Keratinocyte (primary cell): ENCODE measurements around the gene ANKRD31. TPM values are rescaled to one million over a fixed set of nuclear protein-coding genes. Genes with fewer than 3 reads are reported as not detected.
"Not testable (repeated sequence)": the region's sequence is repeated elsewhere in the genome, so short reads cannot be mapped to it uniquely, and the experiment has no call there.

Experiments
- DNase-seq: peaks from one replicate; pipeline ENCODE4 v3.0.0-alpha.2; 2011; ENCODE audit warnings: low read depth, missing footprints, low spot score
- FAIRE-seq: peaks from 2 replicates; lab custom pipeline; 2011; peaks lifted over from hg19 to GRCh38; lab: Jason Lieb, UNC
- H2AFZ ChIP-seq: 2 replicates; pipeline ENCODE4 v1.6.0; 2012; ENCODE audit warnings: low read length, control low read depth, inconsistent platforms; ENCODE audit not compliant: control insufficient read depth
- H3K27ac ChIP-seq: 2 replicates; pipeline ENCODE4 v1.5.1; 2011; ENCODE audit warnings: low read length; ENCODE audit not compliant: control insufficient read depth, insufficient read depth
- H3K27me3 ChIP-seq: 3 replicates; pipeline ENCODE4 v1.6.0; 2011; ENCODE audit warnings: low read length; ENCODE audit not compliant: control insufficient read depth, insufficient read depth; ENCODE audit errors: extremely low read depth
- H3K36me3 ChIP-seq, 2 experiments: 2 replicates in 1 of 2; 3 replicates in 1 of 2; pipeline ENCODE4 v1.5.1; 2011; ENCODE audit warnings: low read length in 2 of 2, mild to moderate bottlenecking in 1 of 2; ENCODE audit not compliant: control insufficient read depth in 2 of 2, insufficient read depth in 2 of 2; ENCODE audit errors: extremely low read depth in 1 of 2
- H3K4me1 ChIP-seq: 3 replicates; pipeline ENCODE4 v1.5.1; 2011; ENCODE audit warnings: low read length; ENCODE audit not compliant: control insufficient read depth, insufficient read depth; ENCODE audit errors: extremely low read depth
- H3K4me2 ChIP-seq: 3 replicates; pipeline ENCODE4 v1.6.0; 2011; ENCODE audit warnings: low read depth, low read length; ENCODE audit not compliant: control insufficient read depth, insufficient read depth; ENCODE audit errors: extremely low read depth
- H3K4me3 ChIP-seq, 3 experiments: fragments of 200-600 bp in 1 of 3; sonication (generic) in 1 of 3; 2 replicates in 2 of 3; 3 replicates in 1 of 3; pipeline ENCODE4 v1.5.1; 2011 to 2016; ENCODE audit warnings: low read length in 3 of 3, mild to moderate bottlenecking in 3 of 3, control low read depth in 2 of 3, inconsistent platforms in 1 of 3, low read depth in 1 of 3, mixed read lengths in 1 of 3, mixed run types in 1 of 3, moderate library complexity in 1 of 3; ENCODE audit not compliant: control insufficient read depth in 2 of 3, insufficient read depth in 2 of 3; ENCODE audit errors: extremely low read depth in 1 of 3
- H3K79me2 ChIP-seq: 2 replicates; pipeline ENCODE4 v1.6.0; 2012; ENCODE audit warnings: low read length; ENCODE audit not compliant: control insufficient read depth, insufficient read depth
- H3K9ac ChIP-seq: 3 replicates; pipeline ENCODE4 v1.6.0; 2011; ENCODE audit warnings: low read length; ENCODE audit not compliant: control insufficient read depth, insufficient read depth; ENCODE audit errors: extremely low read depth
- H3K9me1 ChIP-seq: 3 replicates; pipeline ENCODE4 v1.6.0; 2011; ENCODE audit warnings: low read length; ENCODE audit not compliant: control insufficient read depth, insufficient read depth; ENCODE audit errors: extremely low read depth
- H3K9me3 ChIP-seq: 2 replicates; pipeline ENCODE4 v1.5.1; 2012; ENCODE audit warnings: low read depth, low read length; ENCODE audit not compliant: control insufficient read depth
- H4K20me1 ChIP-seq: 3 replicates; pipeline ENCODE4 v1.6.0; 2011; ENCODE audit warnings: low read length; ENCODE audit not compliant: control insufficient read depth, insufficient read depth; ENCODE audit errors: extremely low read depth
- EZH2 ChIP-seq: IDR thresholded peaks from one replicate; pipeline ENCODE4 v1.6.1; 2012; ENCODE audit warnings: inconsistent platforms, mild to moderate bottlenecking, low read length, moderate library complexity
- dilution Hi-C: fragments of 300-500 bp; cut with MboI; formaldehyde crosslinking; loops from one replicate; pipeline ENCODE4 v1.7.0; 2020; ENCODE audit warnings: low sequenced_read_pairs; ENCODE audit not compliant: extremely low pct_ligation_motif_present
- polyA plus RNA-seq, 5 experiments: library from polyadenylated mRNA; depleted of rRNA in 3 of 5; stranded (reverse) in 3 of 5; stranded (forward) in 1 of 5; unstranded in 1 of 5; fragments of >200 nt; gene quantifications; 1 replicate in 1 of 5; 2 replicates in 3 of 5; 3 replicates in 1 of 5; pipeline versions ENCODE4 v1.2.1 to v1.2.3, GENCODE V29; 2011 to 2012; ENCODE audit warnings: missing spikeins in 2 of 5, low read depth in 1 of 5, low replicate concordance in 1 of 5
- TF ChIP-seq, protein P1 (sequence below), 3 experiments: IDR thresholded peaks in 1 of 3; conservative IDR thresholded peaks in 1 of 3; optimal IDR thresholded peaks in 1 of 3; 2 replicates in 2 of 3; 3 replicates in 1 of 3; pipeline versions ENCODE3 to v1.5.1; 2011; ENCODE audit warnings: low read length in 3 of 3, mild to moderate bottlenecking in 3 of 3, moderate library complexity in 2 of 3, control low read depth in 1 of 3, inconsistent platforms in 1 of 3; ENCODE audit not compliant: insufficient read depth in 2 of 3; ENCODE audit errors: extremely low read depth in 1 of 3

The ANKRD31 gene
- polyA plus RNA-seq, 1 donor (not counting 4 experiments of a cell fraction or from before 2014, with no cell fraction given): 0.18 TPM

DNA sequence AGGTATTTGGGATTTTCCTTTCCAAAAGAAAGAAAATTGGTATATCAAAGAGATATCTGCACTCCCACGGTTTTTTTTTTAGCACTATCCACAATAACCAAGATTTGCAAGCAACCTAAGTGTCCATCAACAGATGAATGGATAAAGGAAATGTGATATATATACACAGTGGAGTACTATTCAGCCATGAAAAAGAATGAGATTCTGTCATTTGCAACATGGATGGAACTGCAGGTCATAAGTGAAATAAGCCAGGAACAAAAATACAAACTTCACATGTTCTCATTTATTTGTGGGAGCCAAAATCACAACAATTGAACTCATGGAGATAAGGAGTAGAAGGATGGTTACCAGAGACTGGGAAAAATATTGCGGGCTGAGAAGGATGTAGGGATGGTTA lies 9.8 kb downstream of the ANKRD31 start:
- Histone ChIP-seq H3K4me2 (no peak overlapping the region), H3K4me1 (no peaks in the 10 kb centered on the region), H3K9me3 (no peaks in the 10 kb centered on the region), H2AFZ (no peak overlapping the region), H3K9me1 (no peaks in the 10 kb centered on the region), H3K79me2 (no peaks in the 10 kb centered on the region), H3K4me3 (no peak overlapping the region), H4K20me1 (no peaks in the 10 kb centered on the region), H3K9ac (no peak overlapping the region), H3K27ac (no peak overlapping the region), H3K27me3 (no peaks in the 10 kb centered on the region), H3K36me3 (no peaks in the 10 kb centered on the region)
- FAIRE-seq (no peak), DNase-seq (no peak)
- dilution Hi-C loops: no loop called here
- TF ChIP-seq EZH2: no peak
- TF ChIP-seq, protein P1, sequence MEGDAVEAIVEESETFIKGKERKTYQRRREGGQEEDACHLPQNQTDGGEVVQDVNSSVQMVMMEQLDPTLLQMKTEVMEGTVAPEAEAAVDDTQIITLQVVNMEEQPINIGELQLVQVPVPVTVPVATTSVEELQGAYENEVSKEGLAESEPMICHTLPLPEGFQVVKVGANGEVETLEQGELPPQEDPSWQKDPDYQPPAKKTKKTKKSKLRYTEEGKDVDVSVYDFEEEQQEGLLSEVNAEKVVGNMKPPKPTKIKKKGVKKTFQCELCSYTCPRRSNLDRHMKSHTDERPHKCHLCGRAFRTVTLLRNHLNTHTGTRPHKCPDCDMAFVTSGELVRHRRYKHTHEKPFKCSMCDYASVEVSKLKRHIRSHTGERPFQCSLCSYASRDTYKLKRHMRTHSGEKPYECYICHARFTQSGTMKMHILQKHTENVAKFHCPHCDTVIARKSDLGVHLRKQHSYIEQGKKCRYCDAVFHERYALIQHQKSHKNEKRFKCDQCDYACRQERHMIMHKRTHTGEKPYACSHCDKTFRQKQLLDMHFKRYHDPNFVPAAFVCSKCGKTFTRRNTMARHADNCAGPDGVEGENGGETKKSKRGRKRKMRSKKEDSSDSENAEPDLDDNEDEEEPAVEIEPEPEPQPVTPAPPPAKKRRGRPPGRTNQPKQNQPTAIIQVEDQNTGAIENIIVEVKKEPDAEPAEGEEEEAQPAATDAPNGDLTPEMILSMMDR (optimal IDR thresholded peaks at IDR 0.05 in 1 of 3, IDR thresholded peaks at IDR 0.05 in 1 of 3, conservative IDR thresholded peaks at IDR 0.05 in 1 of 3; ENCODE audit: extremely low read depth in 1 of 3, insufficient read depth in 2 of 3, low read length in 3 of 3): no peak

DNA sequence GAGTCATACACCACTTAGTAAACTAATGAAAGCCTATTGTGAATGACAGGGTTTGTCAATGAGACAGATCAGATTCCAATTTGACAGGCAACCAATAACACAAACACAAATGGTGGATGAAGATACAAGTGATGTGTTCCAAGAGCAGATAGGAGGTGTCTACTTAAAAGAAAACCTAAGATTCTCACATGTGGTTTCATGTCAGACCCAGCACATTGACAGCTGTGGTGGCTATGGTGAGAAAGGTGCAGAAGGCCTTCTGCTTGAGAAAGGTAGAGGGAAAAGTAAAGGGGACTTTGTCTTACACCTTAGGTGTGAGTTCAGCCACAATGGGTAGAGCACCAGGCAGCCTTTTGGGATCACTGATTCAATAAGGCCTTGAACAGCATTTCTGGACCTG lies 11.2 kb downstream of the ANKRD31 start:
- Histone ChIP-seq H3K79me2 (no peaks in the 10 kb centered on the region), H3K27ac (no peak overlapping the region), H3K9ac (no peak overlapping the region), H3K9me3 (no peaks in the 10 kb centered on the region), H3K9me1 (no peaks in the 10 kb centered on the region), H4K20me1 (no peaks in the 10 kb centered on the region), H2AFZ (no peak overlapping the region), H3K27me3 (no peaks in the 10 kb centered on the region), H3K36me3 (no peaks in the 10 kb centered on the region), H3K4me1 (no peaks in the 10 kb centered on the region), H3K4me3 (no peak overlapping the region), H3K4me2 (no peak overlapping the region)
- TF ChIP-seq EZH2: no peak
- TF ChIP-seq, protein P1 (optimal IDR thresholded peaks at IDR 0.05 in 1 of 3, IDR thresholded peaks at IDR 0.05 in 1 of 3, conservative IDR thresholded peaks at IDR 0.05 in 1 of 3; ENCODE audit: extremely low read depth in 1 of 3, insufficient read depth in 2 of 3, low read length in 3 of 3): no peak
- dilution Hi-C loops: no loop called here
- FAIRE-seq (peak; percentile 9), DNase-seq (no peak)

DNA sequence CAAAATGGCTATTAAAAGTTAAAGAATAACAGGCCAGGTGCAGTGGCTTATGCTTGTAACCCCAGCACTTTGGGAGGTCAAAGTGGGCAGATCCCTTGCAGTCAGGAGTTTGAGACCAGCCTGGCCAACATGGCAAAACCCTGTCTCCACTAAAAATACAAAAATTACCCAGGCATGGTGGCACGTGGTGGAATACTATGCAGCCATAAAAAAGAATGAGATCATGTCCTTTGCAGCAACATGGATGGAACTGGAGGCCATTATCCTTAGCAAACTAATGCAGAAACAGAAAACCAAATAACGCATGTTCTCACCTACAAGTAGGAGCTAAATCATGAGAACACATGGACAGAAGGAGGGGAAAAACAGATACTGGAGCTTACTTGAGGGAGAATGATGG lies 15.9 kb downstream of the ANKRD31 start:
- H3K9me3 ChIP-seq, dilution Hi-C loops, H3K9me1 ChIP-seq, H3K4me3 ChIP-seq, FAIRE-seq, H4K20me1 ChIP-seq, H3K79me2 ChIP-seq, H3K4me2 ChIP-seq, H3K4me1 ChIP-seq, H2AFZ ChIP-seq, DNase-seq, H3K9ac ChIP-seq, H3K36me3 ChIP-seq, H3K27me3 ChIP-seq, H3K27ac ChIP-seq: not testable (repeated sequence)
